ENCODE results near the gene FGFR4.

The FGFR4 gene

DNA sequence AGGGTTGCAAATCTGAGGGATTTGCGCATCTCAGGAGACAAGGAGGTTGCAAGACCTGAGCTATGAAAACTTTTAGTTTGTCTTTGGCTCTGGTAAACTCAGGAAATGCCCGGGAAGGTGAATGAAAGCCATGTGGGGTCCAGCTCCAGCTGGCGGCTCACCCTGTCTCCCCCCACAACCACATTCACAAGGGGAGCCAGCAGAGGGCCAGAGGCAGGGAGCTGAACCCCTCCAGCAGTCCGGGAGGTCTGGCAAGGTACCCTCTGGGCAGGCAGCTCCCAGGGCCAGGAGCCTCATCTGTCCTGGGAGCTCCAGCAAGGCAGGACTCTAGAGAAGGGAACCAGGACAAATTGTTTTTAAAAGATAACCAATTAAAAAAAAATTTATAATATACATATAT lies 2.5 kb upstream of the FGFR4 start:
- no peak overlapping the region for H3K4me3 ChIP-seq (ENCODE audit: low read depth, low read length)
- TF ChIP-seq, protein P1, sequence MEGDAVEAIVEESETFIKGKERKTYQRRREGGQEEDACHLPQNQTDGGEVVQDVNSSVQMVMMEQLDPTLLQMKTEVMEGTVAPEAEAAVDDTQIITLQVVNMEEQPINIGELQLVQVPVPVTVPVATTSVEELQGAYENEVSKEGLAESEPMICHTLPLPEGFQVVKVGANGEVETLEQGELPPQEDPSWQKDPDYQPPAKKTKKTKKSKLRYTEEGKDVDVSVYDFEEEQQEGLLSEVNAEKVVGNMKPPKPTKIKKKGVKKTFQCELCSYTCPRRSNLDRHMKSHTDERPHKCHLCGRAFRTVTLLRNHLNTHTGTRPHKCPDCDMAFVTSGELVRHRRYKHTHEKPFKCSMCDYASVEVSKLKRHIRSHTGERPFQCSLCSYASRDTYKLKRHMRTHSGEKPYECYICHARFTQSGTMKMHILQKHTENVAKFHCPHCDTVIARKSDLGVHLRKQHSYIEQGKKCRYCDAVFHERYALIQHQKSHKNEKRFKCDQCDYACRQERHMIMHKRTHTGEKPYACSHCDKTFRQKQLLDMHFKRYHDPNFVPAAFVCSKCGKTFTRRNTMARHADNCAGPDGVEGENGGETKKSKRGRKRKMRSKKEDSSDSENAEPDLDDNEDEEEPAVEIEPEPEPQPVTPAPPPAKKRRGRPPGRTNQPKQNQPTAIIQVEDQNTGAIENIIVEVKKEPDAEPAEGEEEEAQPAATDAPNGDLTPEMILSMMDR (IDR thresholded peaks at IDR 0.05; ENCODE audit: borderline replicate concordance, insufficient read depth, low read depth, low read length), result no peak

DNA sequence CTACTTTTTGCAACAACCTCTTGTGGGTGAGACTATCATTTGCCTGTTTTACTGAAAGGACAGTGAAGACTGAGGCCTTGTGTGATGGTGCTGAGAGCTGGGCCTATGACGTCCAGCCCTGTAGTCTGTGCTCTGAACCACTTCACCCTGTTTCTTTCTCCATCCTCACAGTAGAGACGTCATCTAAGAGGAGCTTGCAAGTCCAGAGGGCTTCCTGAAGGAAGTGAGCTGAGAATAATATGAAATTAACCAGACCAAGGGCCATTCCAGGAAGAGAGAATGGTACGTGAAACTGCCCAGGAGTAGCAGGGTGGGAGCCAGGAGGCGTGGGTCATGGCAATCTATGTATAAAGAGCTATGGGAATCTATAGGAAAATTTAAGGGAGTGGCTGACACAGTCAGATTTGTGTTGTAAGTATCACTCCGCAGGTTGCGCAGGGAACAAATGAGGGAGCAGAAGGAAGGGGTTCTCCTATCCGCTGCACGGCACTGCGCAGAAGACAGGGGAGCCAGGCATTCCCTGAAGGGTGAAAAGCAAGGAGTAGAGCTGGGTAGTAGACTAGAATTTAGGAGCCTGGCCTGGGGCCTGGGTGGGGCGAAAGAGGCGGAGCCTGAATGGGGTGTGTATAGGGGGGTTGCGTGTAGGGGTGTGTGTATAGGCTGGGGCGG lies 596 bp upstream of the FGFR4 start:
- no peak overlapping the region for H3K4me3 ChIP-seq (ENCODE audit: low read depth, low read length)
- TF ChIP-seq, protein P1 (IDR thresholded peaks at IDR 0.05; ENCODE audit: borderline replicate concordance, insufficient read depth, low read depth, low read length), result no peak

DNA sequence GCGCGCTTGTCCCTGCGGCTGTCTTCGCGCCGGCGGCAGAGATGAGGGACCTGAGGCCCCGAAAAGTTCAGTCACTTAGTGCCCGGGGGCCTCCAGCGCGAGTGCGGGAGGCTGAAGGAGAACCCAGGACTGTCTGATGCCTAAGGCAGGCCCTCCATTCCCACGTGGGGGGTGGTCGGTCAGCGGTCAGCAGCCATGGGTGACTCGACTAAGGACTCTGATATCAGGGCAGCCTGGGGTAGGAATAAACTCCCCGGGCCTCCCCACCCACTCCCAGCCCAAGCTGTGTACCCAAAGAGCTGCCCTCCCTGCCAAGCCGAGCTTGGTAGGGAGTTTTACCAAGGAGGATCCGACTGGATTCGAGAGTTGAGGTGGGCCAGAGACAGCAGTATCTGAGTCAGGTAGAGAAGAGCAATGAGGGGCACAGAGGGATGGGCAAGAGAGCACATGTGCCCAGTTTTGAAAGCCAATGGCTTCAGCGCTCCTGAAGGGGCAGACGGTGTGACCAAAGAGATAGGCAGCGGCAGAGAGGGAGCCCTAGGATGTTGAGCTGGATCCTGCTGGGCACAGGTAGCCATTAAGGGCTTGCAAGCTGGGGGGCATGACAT lies 787 bp downstream of the FGFR4 start:
- no peak overlapping the region for H3K4me3 ChIP-seq (ENCODE audit: low read depth, low read length)
- TF ChIP-seq, protein P1 (IDR thresholded peaks at IDR 0.05; ENCODE audit: borderline replicate concordance, insufficient read depth, low read depth, low read length), result no peak

DNA sequence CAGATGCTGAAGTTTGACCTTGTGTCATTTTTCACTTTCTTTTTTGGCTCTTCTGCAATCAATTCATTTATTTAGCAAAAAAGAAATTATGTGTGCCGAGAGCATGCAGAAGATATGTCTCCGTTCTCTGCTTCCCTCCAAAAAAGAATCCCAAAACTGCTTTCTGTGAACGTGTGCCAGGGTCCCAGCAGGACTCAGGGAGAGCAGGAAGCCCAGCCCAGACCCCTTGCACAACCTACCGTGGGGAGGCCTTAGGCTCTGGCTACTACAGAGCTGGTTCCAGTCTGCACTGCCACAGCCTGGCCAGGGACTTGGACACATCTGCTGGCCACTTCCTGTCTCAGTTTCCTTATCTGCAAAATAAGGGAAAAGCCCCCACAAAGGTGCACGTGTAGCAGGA lies 2.4 kb downstream of the FGFR4 start:
- H3K4me3 ChIP-seq (ENCODE audit: low read depth, low read length), result no peak overlapping the region
- TF ChIP-seq, protein P1 (IDR thresholded peaks at IDR 0.05; ENCODE audit: borderline replicate concordance, insufficient read depth, low read depth, low read length), result no peak

DNA sequence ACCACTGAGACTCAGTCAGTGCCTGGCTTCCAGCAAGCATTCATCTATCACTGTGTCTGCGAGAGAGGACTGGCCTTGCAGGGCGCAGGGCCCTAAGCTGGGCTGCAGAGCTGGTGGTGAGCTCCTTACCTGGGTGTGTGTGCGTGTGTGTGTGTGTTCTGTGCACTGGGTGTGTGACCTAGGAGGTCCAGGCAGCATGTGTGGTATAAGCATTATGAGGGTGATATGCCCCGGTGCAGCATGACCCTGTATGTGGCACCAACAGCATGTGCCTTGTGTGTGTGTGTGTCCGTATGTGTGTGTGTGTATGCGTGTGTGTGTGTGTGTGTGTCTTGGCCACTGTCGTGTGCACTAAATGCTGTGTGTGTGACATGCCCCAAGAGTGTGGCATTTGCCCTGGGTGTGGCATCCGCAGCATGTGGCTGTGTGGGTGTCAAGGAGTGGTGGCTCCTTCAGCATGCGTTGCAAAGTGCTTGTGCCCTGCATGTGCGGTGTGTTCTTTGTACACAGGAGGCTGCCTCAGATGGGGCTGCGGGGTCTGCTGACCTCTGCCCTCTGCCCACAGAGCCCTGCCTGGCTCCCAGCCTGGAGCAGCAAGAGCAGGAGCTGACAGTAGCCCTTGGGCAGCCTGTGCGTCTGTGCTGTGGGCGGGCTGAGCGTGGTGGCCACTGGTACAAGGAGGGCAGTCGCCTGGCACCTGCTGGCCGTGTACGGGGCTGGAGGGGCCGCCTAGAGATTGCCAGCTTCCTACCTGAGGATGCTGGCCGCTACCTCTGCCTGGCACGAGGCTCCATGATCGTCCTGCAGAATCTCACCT lies 3.3 kb downstream of the FGFR4 start:
- H3K4me3 ChIP-seq (ENCODE audit: low read depth, low read length), result no peak overlapping the region
- TF ChIP-seq, protein P1 (IDR thresholded peaks at IDR 0.05; ENCODE audit: borderline replicate concordance, insufficient read depth, low read depth, low read length), result no peak

DNA sequence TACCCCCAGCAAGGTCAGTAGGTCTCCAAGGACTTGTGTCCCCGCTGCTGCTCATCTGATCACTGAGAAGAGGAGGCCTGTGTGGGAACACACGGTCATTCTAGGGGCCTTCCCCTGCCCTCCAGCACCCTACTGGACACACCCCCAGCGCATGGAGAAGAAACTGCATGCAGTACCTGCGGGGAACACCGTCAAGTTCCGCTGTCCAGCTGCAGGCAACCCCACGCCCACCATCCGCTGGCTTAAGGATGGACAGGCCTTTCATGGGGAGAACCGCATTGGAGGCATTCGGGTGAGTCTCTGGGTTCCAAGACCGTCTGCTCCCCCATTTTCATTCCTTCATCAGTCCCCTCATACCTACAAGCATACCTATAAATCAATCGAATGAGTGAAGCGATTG lies 4.1 kb downstream of the FGFR4 start:
- TF ChIP-seq, protein P1 (IDR thresholded peaks at IDR 0.05; ENCODE audit: borderline replicate concordance, insufficient read depth, low read depth, low read length), result no peak
- H3K4me3 ChIP-seq (ENCODE audit: low read depth, low read length), result no peak overlapping the region

Data from GM12875 (cell line).